ENCODE measurements around the gene PPP2R2B. TPM values are rescaled to one million over a fixed set of nuclear protein-coding genes. Genes with fewer than 3 reads are reported as not detected.

The PPP2R2B gene
- total and polyA plus RNA-seq, 2 of the 4 experiments (the other 2 are of a cell fraction), result not detected

GRCh38 chr5:146717951-146718350 is 160.6 kb downstream of the PPP2R2B start:
- CTCF ChIA-PET, result interaction anchor here (0.6 to 0.7 kb wide), 2 partner anchors 9 to 14 kb away, joined by 3 to 5 read pairs; no protein-coding TSS in a partner anchor
- no CpG with 5 or more reads among the region's 3 CpGs for WGBS, 2 experiments (ENCODE audit: extremely low coverage in 2 of 2, insufficient read length in 1 of 2)
- Histone ChIP-seq H2AFZ (replicated peaks; ENCODE audit: low read length, poor library complexity) (no peak overlapping the region), H3K79me1 (ENCODE audit: low read depth in 1 of 2, low read length in 2 of 2) (no peaks in the 10 kb centered on the region), H2AK5ac (ENCODE audit: low read depth, low read length) (no peak overlapping the region), H2BK20ac (ENCODE audit: low read depth, low read length) (no peak overlapping the region), H2BK120ac (ENCODE audit: low read depth, low read length) (no peak overlapping the region), H3K27ac (ENCODE audit: insufficient read depth, low read length) (no peak overlapping the region), H3K36me3 (ENCODE audit: control insufficient read depth, insufficient read depth, low read length) (no peaks in the 10 kb centered on the region), H4K20me1 (ENCODE audit: insufficient read depth, low read length) (no peaks in the 10 kb centered on the region), H3K9me1 (ENCODE audit: insufficient read depth, low read length) (no peaks in the 10 kb centered on the region), H3K4me3 (ENCODE audit: insufficient read depth, low read depth, low read length) (no peak overlapping the region), H3K27me3 (ENCODE audit: control insufficient read depth, insufficient read depth, low read length) (no peaks in the 10 kb centered on the region), H3K56ac (ENCODE audit: extremely low read depth, insufficient read depth, low read length) (no peak overlapping the region), H2BK5ac (ENCODE audit: low read depth, low read length, poor library complexity, severe bottlenecking) (no peak overlapping the region), H3K18ac (ENCODE audit: low read depth, low read length) (no peak overlapping the region), H3K23ac (ENCODE audit: low read depth, low read length) (no peak overlapping the region), H3K14ac (replicated peaks; ENCODE audit: low read depth, low read length) (no peak overlapping the region), H3K4me2 (ENCODE audit: low read depth, low read length) (no peak overlapping the region), H3K9ac (ENCODE audit: low read depth, low read length) (no peak overlapping the region), H3K9me3 (ENCODE audit: control insufficient read depth, insufficient read depth, low read length) (no peaks in the 10 kb centered on the region), H2BK15ac (ENCODE audit: low read depth, low read length) (no peak overlapping the region), H3K4me1 (ENCODE audit: control insufficient read depth, insufficient read depth, low read length) (no peaks in the 10 kb centered on the region), H3K4ac (ENCODE audit: low read depth, low read length) (no peak overlapping the region), H4K8ac (ENCODE audit: low read depth in 2 of 2, low read length in 2 of 2) (no peak overlapping the region), H4K5ac (ENCODE audit: low read depth, low read length) (no peak overlapping the region), H2AK9ac (replicated peaks; ENCODE audit: low read depth, low read length, poor library complexity) (no peak overlapping the region), H4K91ac (ENCODE audit: insufficient read depth, low read depth, low read length) (no peak overlapping the region)
- ATAC-seq (ENCODE audit: low read depth) (no peak), DNase-seq (no peak)
- dilution Hi-C loops (cut with HindIII; ENCODE audit: low sequenced_read_pairs, unreplicated experiment), result no loop called here
- in situ Hi-C loops (cut with MboI; ENCODE audit: low sequenced_read_pairs), result no loop called here
- intact Hi-C loops (cut with micrococcal nuclease), result no loop called here
- TF ChIP-seq CHD1 (IDR thresholded peaks at IDR 0.05; ENCODE audit: low read depth, low read length), result no peak
- TF ChIP-seq POLR2A (IDR thresholded peaks at IDR 0.05; ENCODE audit: low read depth, low read length), result no peak
- no peak for TF ChIP-seq MXI1 (IDR thresholded peaks at IDR 0.05; ENCODE audit: borderline replicate concordance, low read depth, low read length)
- TF ChIP-seq BHLHE40 (IDR thresholded peaks at IDR 0.05; ENCODE audit: low read depth, low read length), result no peak
- no peak for TF ChIP-seq CTCF (conservative IDR thresholded peaks at IDR 0.05; ENCODE audit: low read depth, low read length)
- TF ChIP-seq RFX5 (IDR thresholded peaks at IDR 0.05; ENCODE audit: low read depth, low read length), result no peak
- TF ChIP-seq NFE2L2 (IDR thresholded peaks at IDR 0.05; ENCODE audit: low read depth, low read length), result no peak
- no peak for TF ChIP-seq MAFK (IDR thresholded peaks at IDR 0.05; ENCODE audit: low read depth, low read length)
- BruUV-seq (replicated peaks), result no TSS peak
- POLR2A ChIA-PET (ENCODE audit: unreplicated experiment), result no interaction called here
